Natural killer cell (primary cell): ENCODE results near the gene EYS. TPM values are rescaled to one million over a fixed set of nuclear protein-coding genes. Genes with fewer than 3 reads are reported as not detected.

ENCODE experiments used
- ATAC-seq, 3 donors: fragments of 150-1000 bp in 2 of 3; fragments of 200-7000 bp in 1 of 3; cut with Tn5 transposase; 1 replicate in 1 of 3; 2 replicates in 2 of 3; pipeline ENCODE4 v1.10.0; 2021; ENCODE audit warnings: mild to moderate bottlenecking in 2 of 3, moderate library complexity in 2 of 3
- DNase-seq, 2 donors: peaks; one replicate each; pipeline versions ENCODE4 v3.0.0 to v3.0.0-alpha.2; 2013 to 2021; ENCODE audit warnings: mixed read lengths in 1 of 2
- H3K27ac ChIP-seq: one replicate; pipeline ENCODE4 v1.5.1; 2013; ENCODE audit warnings: mild to moderate bottlenecking, low read length
- H3K27me3 ChIP-seq: one replicate; pipeline ENCODE4 v1.6.1; 2013; ENCODE audit warnings: low read length; ENCODE audit not compliant: control insufficient read depth, insufficient read depth
- H3K36me3 ChIP-seq: one replicate; pipeline ENCODE4 v1.6.1; 2013; ENCODE audit warnings: low read length; ENCODE audit not compliant: control insufficient read depth, insufficient read depth
- H3K4me1 ChIP-seq: one replicate; pipeline ENCODE4 v1.6.1; 2013; ENCODE audit warnings: low read length; ENCODE audit not compliant: control insufficient read depth, insufficient read depth
- H3K4me3 ChIP-seq: one replicate; pipeline ENCODE4 v1.5.1; 2013; ENCODE audit warnings: low read length
- H3K9me3 ChIP-seq: one replicate; pipeline ENCODE4 v1.6.1; 2013; ENCODE audit warnings: low read length; ENCODE audit not compliant: control insufficient read depth, insufficient read depth
- H3K27ac Mint-ChIP-seq, 2 donors: one replicate each; pipeline ENCODE4 v1.8.0; 2022; ENCODE audit warnings: mild to moderate bottlenecking in 2 of 2, mixed read lengths in 2 of 2, moderate library complexity in 1 of 2
- H3K27me3 Mint-ChIP-seq, 2 donors: one replicate each; pipeline ENCODE4 v1.8.0; 2022; ENCODE audit warnings: low read depth in 2 of 2, mixed read lengths in 2 of 2
- H3K36me3 Mint-ChIP-seq: one replicate; pipeline ENCODE4 v1.8.0; 2022; ENCODE audit warnings: mixed read lengths
- H3K4me1 Mint-ChIP-seq, 2 donors: one replicate each; pipeline ENCODE4 v1.8.0; 2022; ENCODE audit warnings: mixed read lengths in 2 of 2
- H3K4me3 Mint-ChIP-seq: one replicate; pipeline ENCODE4 v1.8.0; 2022; ENCODE audit warnings: mild to moderate bottlenecking, moderate library complexity, mixed read lengths
- H3K9me3 Mint-ChIP-seq, 2 donors: one replicate each; pipeline ENCODE4 v1.8.0; 2022; ENCODE audit warnings: mixed read lengths in 2 of 2
- CTCF ChIP-seq: fragments of 200-600 bp; IDR thresholded peaks from one replicate; pipeline ENCODE4 v1.8.0; 2022; ENCODE audit warnings: antibody characterized with exemption
- WGBS: methylation state at CpG from one replicate; pipeline ENCODE4 v1.1.7; 2013; ENCODE audit warnings: missing lambda C conversion rate; ENCODE audit not compliant: insufficient coverage; 5-methylcytosine and 5-hydroxymethylcytosine counted together
- intact Hi-C: fragments of 100-400 bp; cut with micrococcal nuclease; formaldehyde crosslinking; loops from one replicate; pipeline ENCODE4 v1.14.2; 2022
- total RNA-seq, 4 donors: library from RNA; stranded (reverse); fragments of 120-200 nt in 1 of 4; gene quantifications; one replicate each; pipeline versions ENCODE4 v1.2.3 to v1.2.4, GENCODE V29; 2013 to 2022

The EYS gene
- total RNA-seq, 3 donors from 2014 or later (not counting 1 experiment from before 2014, with no cell fraction given), result 0.55 TPM; not detected in 2

- peaks cover 18 to 45% of the 10 kb centered on the region in 2 donors for H3K4me1 Mint-ChIP-seq
Measured at GRCh38 chr6:63671098-63671754, 2035.8 kb downstream of the EYS start.

More at GRCh38 chr6:63671098-63671754, 2035.8 kb downstream of the EYS start:
- Mint-ChIP-seq H3K4me3 (no peak overlapping the region), H3K9me3 (no peaks in the 10 kb centered on the region), H3K27me3 (no peaks in the 10 kb centered on the region), H3K36me3 (no peaks in the 10 kb centered on the region), H3K27ac (no peak overlapping the region)
- H3K27me3 ChIP-seq, result no peaks in the 10 kb centered on the region
- H3K4me3 ChIP-seq, result no peak overlapping the region
- DNase-seq, result no peak
- H3K4me1 ChIP-seq, result no peaks in the 10 kb centered on the region
- no peaks in the 10 kb centered on the region for H3K36me3 ChIP-seq
- no peak for TF ChIP-seq CTCF
- 63% methylated on average over 3 of the region's 6 CpGs for WGBS
- H3K27ac ChIP-seq, result no peak overlapping the region
- intact Hi-C loops, result loop anchor here (10.0 kb wide), 1 partner anchor 76 kb away; no protein-coding TSS in a partner anchor
- H3K9me3 ChIP-seq, result no peaks in the 10 kb centered on the region
- no peak for ATAC-seq
